ENCODE results near the gene STRA8.
"Not testable (repeated sequence)": the region's sequence is repeated elsewhere in the genome, so short reads cannot be mapped to it uniquely, and the experiment has no call there.

DNA sequence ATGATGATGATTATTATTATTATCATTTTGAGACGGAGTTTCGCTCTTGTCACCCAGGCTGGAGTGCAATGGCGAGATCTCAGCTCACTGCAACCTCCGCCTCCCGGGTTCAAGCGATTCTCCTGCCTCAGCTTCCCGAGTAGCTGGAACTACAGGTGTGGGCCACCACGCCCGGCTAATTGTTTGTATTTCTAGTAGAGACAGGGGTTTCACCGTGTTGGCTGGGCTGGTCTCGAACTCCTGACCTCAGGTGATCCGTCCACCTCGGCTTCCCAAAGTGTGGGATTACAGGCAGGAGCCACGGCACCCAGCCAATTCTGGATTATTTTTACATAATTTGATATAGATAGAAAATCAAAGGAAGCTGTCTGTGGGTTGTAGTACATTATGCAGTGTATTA is 457 bp downstream of the STRA8 start:
- not testable (repeated sequence) for TF ChIP-seq CTCF (IDR thresholded peaks at IDR 0.05); POLR2A (IDR thresholded peaks at IDR 0.05; ENCODE audit: low read depth)

Measured in esophagus muscularis mucosa (tissue), 3 donors.